ENCODE measurements around the gene INTS11. TPM values are rescaled to one million over a fixed set of nuclear protein-coding genes. Genes with fewer than 3 reads are reported as not detected.

The INTS11 gene
- total RNA-seq, 1 experiment from 2014 or later, result 48.4 TPM

DNA sequence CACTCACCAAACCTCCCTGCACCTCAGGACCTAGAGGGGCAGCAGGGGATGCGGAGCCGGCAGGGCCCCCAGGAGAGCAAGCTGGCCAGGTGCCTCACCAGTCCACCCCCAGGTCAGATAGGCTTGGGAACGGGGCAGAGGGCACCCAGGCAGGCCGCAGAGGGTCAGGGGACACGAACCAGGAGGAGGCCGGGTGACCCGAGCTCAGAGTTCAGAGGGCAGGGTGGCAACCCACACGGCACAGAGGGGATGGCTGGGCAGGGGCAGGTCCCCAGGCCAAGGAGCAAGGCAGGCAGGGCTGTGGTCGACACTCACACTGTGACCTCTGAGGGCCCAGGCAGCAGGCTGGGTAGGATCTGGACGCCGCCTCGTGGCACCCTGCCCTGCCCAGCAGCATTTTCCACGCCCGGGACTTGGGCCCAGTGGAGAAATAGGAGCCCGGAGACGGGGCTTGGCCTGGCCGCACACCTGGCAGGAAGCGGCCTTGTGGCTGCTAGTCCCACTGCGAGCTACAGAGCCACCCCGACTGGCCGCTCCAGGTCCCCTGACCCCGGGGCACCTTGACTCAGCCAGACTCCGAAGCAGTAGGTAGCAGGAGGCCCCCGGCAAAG is 19.5 kb upstream of the INTS11 start:
- DNase-seq (ENCODE audit: low spot score), result no peak

DNA sequence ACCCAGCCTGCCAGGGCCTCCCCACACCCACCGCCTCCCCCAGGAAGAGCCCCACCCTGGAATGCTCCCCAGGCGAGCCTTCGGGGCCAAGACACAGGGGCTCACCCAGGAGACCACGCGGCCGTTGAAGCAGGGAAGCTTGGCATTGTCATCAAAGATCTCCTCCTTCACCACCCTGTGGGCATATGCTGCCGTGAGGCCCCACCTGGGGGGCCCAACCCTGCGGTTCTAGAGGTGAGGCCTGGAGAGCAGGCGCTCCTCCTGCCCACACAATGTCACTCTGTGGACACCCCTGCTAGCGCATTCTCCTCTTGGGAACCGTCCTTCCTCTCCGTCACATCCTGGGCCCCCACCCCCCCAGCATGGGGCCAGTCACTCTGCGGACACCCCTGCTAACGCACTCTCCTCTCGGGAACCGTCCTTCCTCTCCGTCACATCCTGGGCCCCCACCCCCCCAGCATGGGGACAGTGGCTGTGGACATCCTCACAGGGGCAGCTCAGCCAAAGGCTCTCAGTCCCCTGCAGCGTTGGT is 18.2 kb upstream of the INTS11 start:
- DNase-seq (ENCODE audit: low spot score), result no peak

DNA sequence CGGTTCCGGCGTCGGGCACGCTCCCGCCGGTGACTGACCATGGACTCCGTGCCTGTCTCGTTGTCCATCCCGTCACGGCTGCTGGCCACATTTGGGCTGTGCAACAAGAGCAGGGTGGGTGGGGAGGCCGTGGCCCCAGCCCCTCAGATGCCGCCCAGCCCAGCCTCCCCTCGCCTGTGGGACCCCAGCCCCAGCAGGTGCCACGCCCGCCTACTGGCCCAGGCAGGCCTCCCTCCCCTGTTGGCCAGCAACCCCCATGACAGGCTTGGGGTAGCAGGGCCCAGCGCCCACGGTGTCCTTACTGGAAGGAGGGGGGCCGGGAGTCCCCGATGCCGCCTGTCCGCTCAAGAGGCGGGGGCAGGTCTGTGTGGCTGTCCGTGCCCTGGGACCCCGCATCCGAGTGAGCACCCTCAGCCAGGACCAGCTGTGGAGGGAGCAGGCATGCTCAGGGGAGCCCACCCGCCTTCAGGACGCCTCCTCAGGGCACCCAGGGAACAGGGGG is 17.7 kb upstream of the INTS11 start:
- no peak for DNase-seq (ENCODE audit: low spot score)

DNA sequence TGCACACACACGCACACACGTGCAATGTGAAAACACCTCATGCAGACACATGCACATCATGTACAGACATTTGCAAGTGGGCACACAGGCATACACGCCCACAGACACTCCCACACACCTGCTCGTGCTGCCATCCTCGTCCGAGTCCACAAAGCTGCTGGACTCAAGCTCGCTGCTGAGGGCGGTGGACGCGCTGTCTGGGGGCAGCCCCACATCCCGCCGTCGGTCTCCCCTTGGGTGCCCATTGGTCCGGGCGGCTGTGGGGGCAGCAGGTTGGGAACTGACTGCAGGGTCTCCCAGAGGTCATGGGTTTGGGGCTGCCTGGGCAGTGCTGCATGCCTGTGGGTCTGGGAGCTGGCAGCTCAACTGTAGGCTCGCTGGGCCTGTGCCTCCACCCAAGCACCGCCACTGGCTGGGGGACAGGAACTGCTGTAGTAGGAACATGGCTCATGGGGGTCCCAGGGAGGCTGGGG is 17.1 kb upstream of the INTS11 start:
- DNase-seq (ENCODE audit: low spot score), result no peak

DNA sequence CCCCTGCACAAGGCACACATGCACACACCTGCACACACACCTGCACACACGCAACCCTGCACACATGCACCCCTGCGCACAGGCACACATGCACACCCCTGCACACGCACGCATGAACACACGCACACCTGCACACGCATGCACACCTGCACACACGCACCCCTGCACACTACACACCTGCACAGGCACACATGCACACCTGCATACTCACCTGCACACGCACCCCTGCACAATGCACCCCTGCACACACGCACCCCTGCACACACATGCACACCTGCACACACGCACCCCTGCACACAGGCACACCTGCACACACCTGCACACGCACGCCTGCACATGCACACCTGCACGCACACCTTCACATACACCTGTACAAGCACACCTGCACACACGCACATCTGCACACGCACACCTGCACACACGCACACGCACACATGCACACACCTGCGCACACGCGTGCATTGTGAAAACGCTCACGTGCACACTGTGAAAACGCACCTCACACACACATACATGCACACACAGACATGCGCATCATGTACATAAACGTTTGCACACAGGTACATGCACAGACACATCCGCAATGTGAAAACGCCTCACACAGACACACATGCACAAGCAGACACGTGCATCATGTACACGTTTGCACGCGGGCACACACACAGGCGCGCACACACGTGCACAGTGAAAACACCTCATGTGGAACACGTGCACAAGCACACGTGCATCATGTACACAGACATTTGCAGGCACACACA is 16.5 kb upstream of the INTS11 start:
- no peak for DNase-seq (ENCODE audit: low spot score)

DNA sequence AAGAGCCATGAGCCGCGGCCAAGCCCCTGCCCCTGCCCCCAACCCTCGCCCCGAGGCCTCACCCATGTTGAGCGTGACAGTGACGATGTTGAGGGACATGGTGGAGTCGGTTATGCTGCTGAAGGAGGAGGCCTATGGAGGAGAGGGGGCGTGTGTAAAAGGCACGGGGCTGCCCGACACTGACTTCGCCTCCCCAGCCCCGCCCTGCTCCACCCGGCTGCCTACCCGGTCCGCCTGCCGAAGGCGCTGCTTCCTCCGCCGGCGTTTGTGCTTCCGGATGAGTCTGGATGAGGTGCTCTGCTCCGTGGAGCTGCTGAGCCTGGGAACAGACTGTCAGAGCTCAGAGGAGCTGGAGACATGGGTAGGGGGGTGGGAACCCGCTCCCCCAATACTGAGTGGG is 15.7 kb upstream of the INTS11 start:
- DNase-seq (ENCODE audit: low spot score), result no peak

DNA sequence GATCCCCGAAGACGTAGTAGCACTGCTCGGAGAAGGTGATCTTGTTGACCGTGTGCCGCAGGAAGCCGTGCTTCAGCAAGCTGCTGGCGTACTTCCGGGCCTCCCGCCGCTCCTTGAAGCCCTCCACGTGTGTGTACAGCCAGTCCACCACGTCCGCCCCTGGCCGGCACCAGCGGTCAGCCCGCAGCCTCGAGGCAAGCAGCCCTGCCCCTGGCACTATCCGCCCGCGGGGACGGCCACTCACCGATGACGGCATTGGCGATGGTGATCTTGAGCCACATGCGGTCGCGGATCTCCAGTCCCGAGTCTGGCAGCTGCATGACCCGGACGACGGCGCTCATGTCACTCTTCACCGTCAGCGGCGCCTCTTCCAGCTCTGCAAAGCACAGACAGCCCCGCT is 13.8 kb upstream of the INTS11 start:
- DNase-seq (ENCODE audit: low spot score), result no peak

DNA sequence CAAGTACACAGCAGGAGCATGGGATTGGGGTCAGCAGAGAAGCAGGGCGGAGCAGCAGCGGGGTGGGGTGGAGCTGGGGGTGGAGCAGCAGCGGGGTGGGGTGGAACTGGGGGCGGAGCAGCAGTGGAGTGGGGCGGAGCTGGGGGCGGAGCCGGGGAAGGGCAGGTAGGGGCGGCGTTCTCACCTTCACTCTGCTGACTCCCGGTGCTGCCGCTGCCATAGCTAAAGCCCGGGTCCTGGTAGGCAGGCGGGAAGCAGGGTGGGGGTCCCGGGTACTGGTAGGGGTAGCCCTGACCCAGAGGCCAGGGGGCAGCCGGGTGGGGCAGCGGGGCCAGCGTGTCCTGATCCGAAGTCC is 13.3 kb upstream of the INTS11 start:
- DNase-seq (ENCODE audit: low spot score), result no peak

DNA sequence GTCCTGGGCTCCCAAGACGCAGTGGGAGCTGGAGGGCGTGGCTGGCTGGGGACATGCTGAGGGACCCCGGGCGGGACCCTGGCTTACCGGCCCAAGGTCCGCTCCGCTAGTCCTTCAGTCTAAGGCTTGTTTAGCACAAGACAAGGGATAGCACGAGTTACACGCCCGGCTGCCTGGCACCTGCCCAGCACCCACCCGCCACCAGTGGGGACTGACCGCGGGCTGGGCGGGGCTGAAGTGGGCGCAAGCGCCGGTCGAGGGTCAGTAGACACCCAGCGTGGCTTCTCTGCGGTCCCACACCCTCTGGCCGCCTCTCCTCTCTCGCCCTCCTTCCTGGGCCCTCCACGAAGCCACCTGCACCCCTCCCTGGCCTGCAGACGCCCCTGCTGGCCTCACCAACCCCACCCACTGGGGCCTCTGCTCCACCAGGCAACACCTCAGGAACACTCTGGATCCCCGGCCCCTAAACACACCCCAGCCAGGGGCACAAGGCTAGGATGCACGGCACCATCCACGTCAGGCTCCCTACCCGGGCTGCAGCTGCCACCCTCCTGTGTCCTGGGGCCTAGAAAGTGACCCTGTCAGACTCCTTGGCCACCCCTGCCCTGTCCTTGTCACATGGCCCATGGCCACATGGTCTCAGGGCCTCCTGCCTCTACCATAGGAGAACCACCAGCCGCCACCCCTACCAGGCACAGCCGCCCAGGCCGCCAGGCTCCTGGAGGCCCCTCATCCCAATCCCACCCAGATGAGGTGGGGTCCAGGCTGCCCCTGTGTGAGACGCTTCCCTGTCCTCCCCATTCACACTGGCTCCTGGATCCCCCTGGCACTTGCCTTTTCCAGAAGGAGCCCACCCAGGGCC is 12.7 kb upstream of the INTS11 start:
- no peak for DNase-seq (ENCODE audit: low spot score)

DNA sequence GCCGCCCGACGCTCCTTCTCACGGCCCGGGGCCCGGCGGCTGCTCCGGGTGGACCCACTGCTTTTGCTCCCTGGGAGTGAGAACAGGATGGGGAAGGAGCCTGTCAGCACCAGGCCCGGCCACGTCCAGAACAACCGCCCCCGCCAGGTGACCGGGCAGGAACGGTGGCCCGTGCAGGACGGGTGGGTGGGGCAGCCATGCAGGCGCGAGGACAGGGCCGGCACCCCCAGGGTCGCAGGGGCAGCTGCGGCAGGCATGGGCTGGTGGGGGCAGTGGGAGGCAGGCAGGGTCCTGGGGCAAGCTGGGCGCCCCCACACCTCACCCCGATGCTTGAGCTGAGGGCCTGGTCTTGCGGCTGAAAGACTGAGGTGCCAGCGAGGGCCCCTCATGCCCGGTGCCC is 12.0 kb upstream of the INTS11 start:
- DNase-seq (ENCODE audit: low spot score), result no peak

DNA sequence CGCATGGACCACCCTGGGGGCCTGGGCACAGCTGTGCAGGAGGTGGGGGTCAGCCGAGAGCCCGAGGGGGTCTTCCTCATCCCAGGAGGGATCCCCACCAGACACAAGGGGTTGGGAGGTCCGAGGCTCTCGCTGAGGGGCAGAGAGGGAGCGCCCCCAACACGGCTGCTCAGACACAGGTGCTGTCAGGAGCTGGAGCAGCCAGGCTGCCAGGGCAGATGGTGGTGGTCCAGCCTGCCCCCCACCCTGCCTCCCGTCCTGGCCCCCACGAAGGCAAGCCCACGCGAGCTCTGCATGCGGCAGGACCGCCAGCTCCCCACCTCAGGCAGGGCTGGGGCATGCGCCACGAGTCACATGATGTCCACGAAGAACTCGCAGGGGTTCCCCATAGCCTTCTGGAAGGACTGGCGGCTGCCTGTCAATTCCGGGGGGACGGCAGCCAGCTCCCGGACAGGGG is 11.4 kb upstream of the INTS11 start:
- DNase-seq (ENCODE audit: low spot score), result no peak

DNA sequence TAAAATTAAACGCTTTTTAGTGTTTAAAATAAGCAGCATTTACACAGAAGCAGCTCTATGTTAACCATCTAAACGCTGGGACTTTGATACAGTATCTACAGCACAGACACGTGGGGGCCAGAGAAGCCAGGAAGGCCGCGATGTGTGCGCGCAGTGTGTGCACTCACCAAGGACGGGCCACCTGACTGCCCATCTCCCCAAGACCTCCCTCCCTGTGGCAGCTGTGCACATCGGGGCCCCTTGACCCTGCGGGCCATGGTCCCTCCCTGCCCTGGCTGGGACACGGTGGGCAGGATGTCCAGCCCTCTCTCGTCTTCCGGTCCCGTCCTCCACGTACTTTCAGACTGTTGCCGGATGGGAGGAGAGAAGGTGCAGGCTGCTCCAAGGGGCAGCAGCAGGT is 10.8 kb upstream of the INTS11 start:
- no peak for DNase-seq (ENCODE audit: low spot score)

DNA sequence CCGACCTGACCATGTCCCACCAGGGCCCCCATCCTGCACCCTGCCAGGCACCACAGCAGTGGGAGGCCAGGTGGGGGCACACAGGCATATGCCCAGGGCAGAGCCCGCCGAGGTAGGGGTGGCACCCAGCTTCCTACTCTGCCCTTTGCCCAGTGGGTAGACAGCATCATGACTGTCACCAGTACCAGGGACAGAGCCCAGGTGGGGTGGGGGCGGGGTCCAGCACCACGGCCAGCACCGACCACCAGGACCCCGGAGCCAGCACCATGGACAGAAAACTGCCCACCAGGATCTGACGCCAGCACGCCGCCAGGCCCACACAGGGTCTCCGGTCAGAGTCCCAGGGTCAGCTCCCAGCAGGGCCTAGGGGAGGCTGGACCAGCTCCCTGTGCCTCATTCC is 10.4 kb upstream of the INTS11 start:
- DNase-seq (ENCODE audit: low spot score), result no peak

DNA sequence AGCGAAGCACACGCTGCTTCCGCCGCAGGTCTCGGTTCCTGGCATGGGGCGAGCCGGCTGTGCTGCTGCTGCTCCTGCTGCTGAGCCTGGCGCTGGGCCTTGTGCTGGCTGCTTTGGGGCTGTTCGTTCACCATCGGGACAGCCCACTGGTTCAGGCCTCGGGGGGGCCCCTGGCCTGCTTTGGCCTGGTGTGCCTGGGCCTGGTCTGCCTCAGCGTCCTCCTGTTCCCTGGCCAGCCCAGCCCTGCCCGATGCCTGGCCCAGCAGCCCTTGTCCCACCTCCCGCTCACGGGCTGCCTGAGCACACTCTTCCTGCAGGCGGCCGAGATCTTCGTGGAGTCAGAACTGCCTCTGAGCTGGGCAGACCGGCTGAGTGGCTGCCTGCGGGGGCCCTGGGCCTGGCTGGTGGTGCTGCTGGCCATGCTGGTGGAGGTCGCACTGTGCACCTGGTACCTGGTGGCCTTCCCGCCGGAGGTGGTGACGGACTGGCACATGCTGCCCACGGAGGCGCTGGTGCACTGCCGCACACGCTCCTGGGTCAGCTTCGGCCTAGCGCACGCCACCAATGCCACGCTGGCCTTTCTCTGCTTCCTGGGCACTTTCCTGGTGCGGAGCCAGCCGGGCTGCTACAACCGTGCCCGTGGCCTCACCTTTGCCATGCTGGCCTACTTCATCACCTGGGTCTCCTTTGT is 9.2 kb upstream of the INTS11 start:
- no peak for DNase-seq (ENCODE audit: low spot score)

DNA sequence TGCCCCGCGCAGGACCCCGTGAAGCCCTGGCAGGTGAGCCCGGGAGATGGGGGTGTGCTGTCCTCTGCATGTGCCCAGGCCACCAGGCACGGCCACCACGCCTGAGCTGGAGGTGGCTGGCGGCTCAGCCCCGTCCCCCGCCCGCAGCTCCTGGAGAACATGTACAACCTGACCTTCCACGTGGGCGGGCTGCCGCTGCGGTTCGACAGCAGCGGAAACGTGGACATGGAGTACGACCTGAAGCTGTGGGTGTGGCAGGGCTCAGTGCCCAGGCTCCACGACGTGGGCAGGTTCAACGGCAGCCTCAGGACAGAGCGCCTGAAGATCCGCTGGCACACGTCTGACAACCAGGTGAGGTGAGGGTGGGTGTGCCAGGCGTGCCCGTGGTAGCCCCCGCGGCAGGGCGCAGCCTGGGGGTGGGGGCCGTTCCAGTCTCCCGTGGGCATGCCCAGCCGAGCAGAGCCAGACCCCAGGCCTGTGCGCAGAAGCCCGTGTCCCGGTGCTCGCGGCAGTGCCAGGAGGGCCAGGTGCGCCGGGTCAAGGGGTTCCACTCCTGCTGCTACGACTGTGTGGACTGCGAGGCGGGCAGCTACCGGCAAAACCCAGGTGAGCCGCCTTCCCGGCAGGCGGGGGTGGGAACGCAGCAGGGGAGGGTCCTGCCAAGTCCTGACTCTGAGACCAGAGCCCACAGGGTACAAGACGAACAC is 8.5 kb upstream of the INTS11 start:
- DNase-seq (ENCODE audit: low spot score), result no peak

DNA sequence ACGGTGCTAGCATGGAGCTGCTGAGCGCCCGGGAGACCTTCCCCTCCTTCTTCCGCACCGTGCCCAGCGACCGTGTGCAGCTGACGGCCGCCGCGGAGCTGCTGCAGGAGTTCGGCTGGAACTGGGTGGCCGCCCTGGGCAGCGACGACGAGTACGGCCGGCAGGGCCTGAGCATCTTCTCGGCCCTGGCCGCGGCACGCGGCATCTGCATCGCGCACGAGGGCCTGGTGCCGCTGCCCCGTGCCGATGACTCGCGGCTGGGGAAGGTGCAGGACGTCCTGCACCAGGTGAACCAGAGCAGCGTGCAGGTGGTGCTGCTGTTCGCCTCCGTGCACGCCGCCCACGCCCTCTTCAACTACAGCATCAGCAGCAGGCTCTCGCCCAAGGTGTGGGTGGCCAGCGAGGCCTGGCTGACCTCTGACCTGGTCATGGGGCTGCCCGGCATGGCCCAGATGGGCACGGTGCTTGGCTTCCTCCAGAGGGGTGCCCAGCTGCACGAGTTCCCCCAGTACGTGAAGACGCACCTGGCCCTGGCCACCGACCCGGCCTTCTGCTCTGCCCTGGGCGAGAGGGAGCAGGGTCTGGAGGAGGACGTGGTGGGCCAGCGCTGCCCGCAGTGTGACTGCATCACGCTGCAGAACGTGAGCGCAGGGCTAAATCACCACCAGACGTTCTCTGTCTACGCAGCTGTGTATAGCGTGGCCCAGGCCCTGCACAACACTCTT is 7.7 kb upstream of the INTS11 start:
- DNase-seq (ENCODE audit: low spot score), result no peak

DNA sequence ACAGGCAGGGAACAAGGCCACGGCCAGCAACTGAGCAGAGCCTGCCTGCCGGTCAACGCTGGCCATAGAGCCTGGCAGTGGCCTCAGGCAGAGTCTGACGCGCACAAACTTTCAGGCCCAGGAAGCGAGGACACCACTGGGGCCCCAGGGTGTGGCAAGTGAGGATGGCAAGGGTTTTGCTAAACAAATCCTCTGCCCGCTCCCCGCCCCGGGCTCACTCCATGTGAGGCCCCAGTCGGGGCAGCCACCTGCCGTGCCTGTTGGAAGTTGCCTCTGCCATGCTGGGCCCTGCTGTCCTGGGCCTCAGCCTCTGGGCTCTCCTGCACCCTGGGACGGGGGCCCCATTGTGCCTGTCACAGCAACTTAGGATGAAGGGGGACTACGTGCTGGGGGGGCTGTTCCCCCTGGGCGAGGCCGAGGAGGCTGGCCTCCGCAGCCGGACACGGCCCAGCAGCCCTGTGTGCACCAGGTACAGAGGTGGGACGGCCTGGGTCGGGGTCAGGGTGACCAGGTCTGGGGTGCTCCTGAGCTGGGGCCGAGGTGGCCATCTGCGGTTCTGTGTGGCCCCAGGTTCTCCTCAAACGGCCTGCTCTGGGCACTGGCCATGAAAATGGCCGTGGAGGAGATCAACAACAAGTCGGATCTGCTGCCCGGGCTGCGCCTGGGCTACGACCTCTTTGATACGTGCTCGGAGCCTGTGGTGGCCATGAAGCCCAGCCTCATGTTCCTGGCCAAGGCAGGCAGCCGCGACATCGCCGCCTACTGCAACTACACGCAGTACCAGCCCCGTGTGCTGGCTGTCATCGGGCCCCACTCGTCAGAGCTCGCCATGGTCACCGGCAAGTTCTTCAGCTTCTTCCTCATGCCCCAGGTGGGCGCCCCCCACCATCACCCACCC is 6.9 kb upstream of the INTS11 start, which contains the start of gene TAS1R3:
Gene TAS1R3, plus strand, starts transcription at position 213 of the 898 bp plus-strand sequence. Its CDS starts 66 bp downstream, at position 279.
- DNase-seq (ENCODE audit: low spot score), result no peak

DNA sequence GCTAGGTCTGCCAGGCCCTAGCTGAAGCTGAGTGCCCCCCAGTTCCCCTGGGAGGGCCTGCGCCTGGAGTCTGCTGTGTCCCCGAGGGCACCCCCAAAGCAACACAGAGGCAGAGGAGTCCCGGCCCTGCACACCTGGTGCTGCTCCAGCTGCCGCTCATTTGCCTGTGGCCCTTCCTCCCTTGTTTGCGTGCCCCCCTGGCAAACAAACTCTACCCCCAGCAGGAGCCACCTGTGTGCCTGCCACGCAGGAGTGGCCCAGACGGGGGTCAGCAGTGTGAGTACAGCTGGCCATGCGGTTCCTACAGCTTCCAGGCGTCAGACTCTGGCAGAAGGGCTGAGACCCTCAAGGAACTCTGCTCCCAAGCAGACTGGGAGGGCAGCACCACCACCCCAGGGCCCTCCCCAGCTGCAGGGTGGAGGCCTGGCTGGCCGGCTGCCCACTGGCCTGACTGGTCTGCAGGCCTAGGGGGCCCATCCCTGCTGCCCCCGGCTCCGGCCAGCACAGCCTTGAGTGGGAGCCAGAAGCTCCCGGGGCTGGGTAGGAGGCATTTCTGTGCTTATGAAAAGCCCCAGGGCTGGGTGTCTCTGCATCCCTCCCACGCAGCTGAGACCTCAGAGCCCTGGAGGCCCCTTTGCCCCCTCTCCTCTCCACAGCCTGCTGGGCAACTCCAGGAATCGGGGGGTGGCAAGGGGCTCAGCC is 6.1 kb upstream of the INTS11 start:
- no peak for DNase-seq (ENCODE audit: low spot score)

Data from A172 (cell line).